Measurements from ENCODE around the gene LEKR1. TPM values are rescaled to one million over a fixed set of nuclear protein-coding genes. Genes with fewer than 3 reads are reported as not detected.

Gene LEKR1
- total and polyA plus RNA-seq, 9 of the 15 experiments (the other 6 are each of a cell fraction or from before 2014, with no cell fraction given), result 0.76 to 1.8 (median 1.2) TPM

DNA sequence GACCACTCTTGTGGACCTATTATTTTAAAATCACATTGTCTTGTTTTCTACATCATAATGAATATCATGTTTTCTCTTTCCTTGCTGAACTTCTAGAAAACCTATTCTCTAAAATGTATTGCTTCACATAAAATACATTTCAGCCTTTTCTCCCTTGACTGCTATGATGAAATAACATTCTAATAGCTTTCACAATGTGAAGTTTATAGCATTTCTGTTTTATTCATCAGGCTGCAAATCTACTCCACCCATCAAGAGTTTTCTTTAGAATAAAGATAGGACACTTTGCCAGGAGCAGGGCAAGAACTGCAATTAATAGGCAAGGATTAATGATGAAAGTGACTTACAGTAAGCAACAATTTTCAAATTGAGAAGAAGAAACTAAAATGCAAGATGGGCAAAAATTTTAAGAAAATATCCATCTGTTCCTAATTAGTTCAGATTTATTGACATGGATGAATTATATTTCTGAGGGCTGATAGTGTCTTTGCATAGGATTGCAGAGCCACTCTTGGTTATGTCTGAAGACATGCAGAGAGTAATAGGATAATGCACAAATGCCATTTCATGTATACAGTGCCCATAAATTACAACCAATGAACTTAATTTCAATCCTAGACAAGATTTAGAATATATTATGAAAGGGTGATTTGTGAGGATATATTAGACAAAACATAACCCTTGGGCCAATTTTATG lies 21.7 kb downstream of the LEKR1 start:
- Histone ChIP-seq H3K4me2 (ENCODE audit: insufficient read depth, low read length) (no peak overlapping the region), H3K4me1 (replicated peaks in 1 of 2; ENCODE audit: control insufficient read depth in 2 of 2, insufficient read depth in 2 of 2, low read length in 2 of 2) (no peaks in the 10 kb centered on the region), H3K27ac (ENCODE audit: extremely low read depth, low read depth, low read length) (no peak overlapping the region), H2AFZ (ENCODE audit: low read depth, low read length) (no peak overlapping the region), H3K9me3 (replicated peaks; ENCODE audit: control insufficient read depth, insufficient read depth, low read depth, low read length) (no peaks in the 10 kb centered on the region), H3K36me3 (ENCODE audit: control insufficient read depth, insufficient read depth, low read length) (no peaks in the 10 kb centered on the region), H3K79me2 (ENCODE audit: control insufficient read depth, insufficient read depth, low read length) (no peaks in the 10 kb centered on the region), H3K27me3 (ENCODE audit: control insufficient read depth in 2 of 2, insufficient read depth in 2 of 2, low read length in 2 of 2) (no peaks in the 10 kb centered on the region), H3K4me3 (no peak overlapping the region), H3K9ac (ENCODE audit: insufficient read depth in 1 of 2, low read depth in 2 of 2, low read length in 2 of 2) (no peak overlapping the region), H4K20me1 (replicated peaks; ENCODE audit: control insufficient read depth, insufficient read depth, low read length) (no peaks in the 10 kb centered on the region), H3K9me1 (ENCODE audit: control insufficient read depth, insufficient read depth, low read length) (no peaks in the 10 kb centered on the region)
- BruUV-seq (replicated peaks), result no TSS peak
- no peak for ATAC-seq
- in situ Hi-C loops (cut with MboI), result no loop called here
- intact Hi-C loops (cut with micrococcal nuclease), result no loop called here
- POLR2A ChIA-PET, result no interaction called here
- CTCF ChIA-PET (ENCODE audit: low intra/inter-chr PET ratio), result no interaction called here
- TF ChIP-seq ZNF316 (IDR thresholded peaks at IDR 0.05) (peak; percentile 38; the same call in 1 of the 2 replicates), ZFP36 (IDR thresholded peaks at IDR 0.05; ENCODE audit: low read depth, low read length, partially characterized antibody) (no peak)
- DNase-seq (ENCODE audit: extremely low read depth in 1 of 4, low spot score in 3 of 4), result no peak
- FAIRE-seq, result no peak

DNA sequence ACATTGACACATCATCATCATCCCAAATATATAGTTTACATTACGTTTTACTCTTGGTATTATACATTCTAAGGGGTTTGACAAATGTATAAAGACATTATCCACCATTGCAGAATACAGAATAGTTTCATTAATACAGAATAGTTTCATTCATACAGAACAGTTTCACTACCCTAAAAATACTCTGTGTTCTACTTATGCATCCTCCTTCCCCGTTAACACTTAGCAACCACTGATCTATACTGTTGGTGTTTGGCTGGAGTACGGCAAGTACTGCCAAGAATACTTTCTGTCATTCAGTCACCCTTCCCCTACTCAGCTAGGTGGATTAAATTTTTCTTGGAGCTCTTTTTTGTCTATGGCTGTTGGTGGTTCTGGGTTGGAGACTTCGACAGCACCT lies 33.4 kb downstream of the LEKR1 start:
- WGBS (ENCODE audit: insufficient coverage, low coverage, missing lambda C conversion rate), result 18% methylated on average over 4 of the region's 4 CpGs
- H3K36me3 ChIP-seq (ENCODE audit: control insufficient read depth, insufficient read depth, low read length), result no peaks in the 10 kb centered on the region
- intact Hi-C loops (cut with micrococcal nuclease), result no loop called here
- TF ChIP-seq SIN3B (IDR thresholded peaks at IDR 0.05; ENCODE audit: low read depth), result no peak
- no peak for TF ChIP-seq EP300 (IDR thresholded peaks at IDR 0.05; ENCODE audit: low read length)
- TF ChIP-seq ZNF41 (CRISPR knock-in tag; conservative IDR thresholded peaks at IDR 0.05), result no peak
- TF ChIP-seq, protein P1, sequence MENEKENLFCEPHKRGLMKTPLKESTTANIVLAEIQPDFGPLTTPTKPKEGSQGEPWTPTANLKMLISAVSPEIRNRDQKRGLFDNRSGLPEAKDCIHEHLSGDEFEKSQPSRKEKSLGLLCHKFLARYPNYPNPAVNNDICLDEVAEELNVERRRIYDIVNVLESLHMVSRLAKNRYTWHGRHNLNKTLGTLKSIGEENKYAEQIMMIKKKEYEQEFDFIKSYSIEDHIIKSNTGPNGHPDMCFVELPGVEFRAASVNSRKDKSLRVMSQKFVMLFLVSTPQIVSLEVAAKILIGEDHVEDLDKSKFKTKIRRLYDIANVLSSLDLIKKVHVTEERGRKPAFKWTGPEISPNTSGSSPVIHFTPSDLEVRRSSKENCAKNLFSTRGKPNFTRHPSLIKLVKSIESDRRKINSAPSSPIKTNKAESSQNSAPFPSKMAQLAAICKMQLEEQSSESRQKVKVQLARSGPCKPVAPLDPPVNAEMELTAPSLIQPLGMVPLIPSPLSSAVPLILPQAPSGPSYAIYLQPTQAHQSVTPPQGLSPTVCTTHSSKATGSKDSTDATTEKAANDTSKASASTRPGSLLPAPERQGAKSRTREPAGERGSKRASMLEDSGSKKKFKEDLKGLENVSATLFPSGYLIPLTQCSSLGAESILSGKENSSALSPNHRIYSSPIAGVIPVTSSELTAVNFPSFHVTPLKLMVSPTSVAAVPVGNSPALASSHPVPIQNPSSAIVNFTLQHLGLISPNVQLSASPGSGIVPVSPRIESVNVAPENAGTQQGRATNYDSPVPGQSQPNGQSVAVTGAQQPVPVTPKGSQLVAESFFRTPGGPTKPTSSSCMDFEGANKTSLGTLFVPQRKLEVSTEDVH (IDR thresholded peaks at IDR 0.05; ENCODE audit: low read depth, partially characterized antibody), result no peak
- TF ChIP-seq STAG1 (CRISPR knock-in tag; IDR thresholded peaks at IDR 0.05; ENCODE audit: borderline replicate concordance), result no peak
- TF ChIP-seq FOXA1 (IDR thresholded peaks at IDR 0.05; ENCODE audit: borderline replicate concordance), result no peak
- no peak for TF ChIP-seq CHD4 (IDR thresholded peaks at IDR 0.05; ENCODE audit: insufficient read depth, insufficient replicate concordance, low read depth, low read length, poor library complexity, severe bottlenecking)
- TF ChIP-seq NFRKB (IDR thresholded peaks at IDR 0.05; ENCODE audit: low read depth), result no peak
- no peak for TF ChIP-seq ZNF174 (CRISPR knock-in tag; IDR thresholded peaks at IDR 0.05)
- no peak for TF ChIP-seq ATF7 (IDR thresholded peaks at IDR 0.05)
- TF ChIP-seq CBX8 (IDR thresholded peaks at IDR 0.05; ENCODE audit: borderline replicate concordance, extremely low read depth, low read depth, low read length, poor library complexity, severe bottlenecking), result no peak
- no peak for TF ChIP-seq TBP (optimal IDR thresholded peaks at IDR 0.05; ENCODE audit: low read depth, low read length)
- no peak for TF ChIP-seq GTF2E2 (tag; IDR thresholded peaks at IDR 0.05)
- no peak for TF ChIP-seq TAF7 (tag; IDR thresholded peaks at IDR 0.05)

More for the DNA sequence above, 33.4 kb downstream of the LEKR1 start:
- Histone ChIP-seq H3K9me1 (ENCODE audit: control insufficient read depth, insufficient read depth, low read length) (no peaks in the 10 kb centered on the region), H3K9me3 (replicated peaks; ENCODE audit: control insufficient read depth, insufficient read depth, low read depth, low read length) (no peaks in the 10 kb centered on the region), H3K4me2 (ENCODE audit: insufficient read depth, low read length) (no peak overlapping the region), H3K4me3 (no peak overlapping the region), H3K4me1 (replicated peaks in 1 of 2; ENCODE audit: control insufficient read depth in 2 of 2, insufficient read depth in 2 of 2, low read length in 2 of 2) (no peaks in the 10 kb centered on the region), H3K27me3 (ENCODE audit: control insufficient read depth in 2 of 2, insufficient read depth in 2 of 2, low read length in 2 of 2) (no peaks in the 10 kb centered on the region), H2AFZ (ENCODE audit: low read depth, low read length) (no peak overlapping the region), H3K9ac (ENCODE audit: insufficient read depth in 1 of 2, low read depth in 2 of 2, low read length in 2 of 2) (no peak overlapping the region), H4K20me1 (replicated peaks; ENCODE audit: control insufficient read depth, insufficient read depth, low read length) (no peaks in the 10 kb centered on the region), H3K27ac (ENCODE audit: extremely low read depth, low read depth, low read length) (no peak overlapping the region), H3K79me2 (ENCODE audit: control insufficient read depth, insufficient read depth, low read length) (no peaks in the 10 kb centered on the region)
- DNase-seq (ENCODE audit: extremely low read depth in 1 of 4, low spot score in 3 of 4), result no peak
- no peak for FAIRE-seq
- ATAC-seq, result no peak
- no TSS peak for BruUV-seq (replicated peaks)
- in situ Hi-C loops (cut with MboI), result no loop called here
- ChIA-PET CTCF (ENCODE audit: low intra/inter-chr PET ratio) (no interaction called here), POLR2A (no interaction called here)

Measured in K562 (cell line).